DOHH2 (cell line): Measurements from ENCODE around the gene C11orf68.

Source experiments
- CTCF ChIP-seq: fragments of 200-600 bp; sonication (generic); IDR thresholded peaks from one replicate; pipeline ENCODE4 v1.5.1; 2014; ENCODE audit warnings: antibody characterized with exemption, mild to moderate bottlenecking, low read depth, low read length; ENCODE audit not compliant: poor library complexity, severe bottlenecking
- EZH2phosphoT487 ChIP-seq: fragments of 200-600 bp; sonication (generic); IDR thresholded peaks from 2 replicates; pipeline ENCODE4 v1.6.1; 2017; ENCODE audit warnings: borderline replicate concordance, mild to moderate bottlenecking, antibody characterized with exemption, low read length, moderate library complexity, mixed read lengths

- no peak for TF ChIP-seq CTCF
- no peak for TF ChIP-seq EZH2phosphoT487
These were observed 26.1 kb downstream of the C11orf68 start for GRCh38 chr11:65892661-65893317.
